Measurements from ENCODE around the gene ELF4.

The ELF4 gene

GRCh38 chrX:130103605-130104004, 6.7 kb downstream of the ELF4 start:
- Mint-ChIP-seq H3K4me3 (no peak overlapping the region), H3K27ac (no peak overlapping the region), H3K27me3 (no peaks in the 10 kb centered on the region), H3K36me3 (no peaks in the 10 kb centered on the region), H3K9me3 (ENCODE audit: low read depth) (no peaks in the 10 kb centered on the region), H3K4me1 (ENCODE audit: low read depth) (peaks cover 56% of the 10 kb centered on the region)

GRCh38 chrX:130100180-130100579, 10.1 kb downstream of the ELF4 start:
- peaks cover 60% of the 10 kb centered on the region for H3K4me1 Mint-ChIP-seq (ENCODE audit: low read depth)
- H3K4me3 Mint-ChIP-seq = no peak overlapping the region
- no peaks in the 10 kb centered on the region for H3K36me3 Mint-ChIP-seq
- H3K27me3 Mint-ChIP-seq = no peaks in the 10 kb centered on the region
- H3K9me3 Mint-ChIP-seq (ENCODE audit: low read depth) = no peaks in the 10 kb centered on the region
- no peak overlapping the region for H3K27ac Mint-ChIP-seq

GRCh38 chrX:130098210-130098552, 12.1 kb downstream of the ELF4 start:
- peaks cover 59% of the 10 kb centered on the region for H3K4me1 Mint-ChIP-seq (ENCODE audit: low read depth)
- H3K27ac Mint-ChIP-seq = peak overlapping the region; percentile 83
- no peaks in the 10 kb centered on the region for H3K36me3 Mint-ChIP-seq
- peak overlapping the region; percentile 53 for H3K4me3 Mint-ChIP-seq
- no peaks in the 10 kb centered on the region for H3K27me3 Mint-ChIP-seq
- H3K9me3 Mint-ChIP-seq (ENCODE audit: low read depth) = no peaks in the 10 kb centered on the region

- Mint-ChIP-seq H3K4me3 (peak overlapping the region; percentile 53), H3K27me3 (no peaks in the 10 kb centered on the region)
Observed at GRCh38 chrX:130097507-130098209, 12.6 kb downstream of the ELF4 start.

GRCh38 chrX:130095249-130096030, 14.9 kb downstream of the ELF4 start:
- H3K27ac Mint-ChIP-seq = peak overlapping the region; percentile 64
- no peaks in the 10 kb centered on the region for H3K36me3 Mint-ChIP-seq
- no peaks in the 10 kb centered on the region for H3K9me3 Mint-ChIP-seq (ENCODE audit: low read depth)
- no peaks in the 10 kb centered on the region for H3K27me3 Mint-ChIP-seq
- no peak overlapping the region for H3K4me3 Mint-ChIP-seq
- H3K4me1 Mint-ChIP-seq (ENCODE audit: low read depth) = peaks cover 61% of the 10 kb centered on the region

More at GRCh38 chrX:130097507-130098209, 12.6 kb downstream of the ELF4 start:
- peak overlapping the region; percentile 83 for H3K27ac Mint-ChIP-seq
- peaks cover 59% of the 10 kb centered on the region for H3K4me1 Mint-ChIP-seq (ENCODE audit: low read depth)
- H3K36me3 Mint-ChIP-seq = no peaks in the 10 kb centered on the region
- H3K9me3 Mint-ChIP-seq (ENCODE audit: low read depth) = no peaks in the 10 kb centered on the region

- peaks cover 58% of the 10 kb centered on the region for H3K4me1 Mint-ChIP-seq (ENCODE audit: low read depth)
- H3K9me3 Mint-ChIP-seq (ENCODE audit: low read depth) = no peaks in the 10 kb centered on the region
- no peaks in the 10 kb centered on the region for H3K36me3 Mint-ChIP-seq
- no peaks in the 10 kb centered on the region for H3K27me3 Mint-ChIP-seq
- peak overlapping the region; percentile 6 for H3K27ac Mint-ChIP-seq
- no peak overlapping the region for H3K4me3 Mint-ChIP-seq
Observed at GRCh38 chrX:130094696-130095095, 15.6 kb downstream of the ELF4 start.

GRCh38 chrX:130093271-130093670, 17.0 kb downstream of the ELF4 start:
- H3K27ac Mint-ChIP-seq = peak overlapping the region; percentile 41
- H3K27me3 Mint-ChIP-seq = no peaks in the 10 kb centered on the region

GRCh38 chrX:130091980-130092522, 18.2 kb downstream of the ELF4 start:
- H3K36me3 Mint-ChIP-seq = no peaks in the 10 kb centered on the region
- H3K4me3 Mint-ChIP-seq = peak overlapping the region; percentile 82
- peak overlapping the region; percentile 81 for H3K27ac Mint-ChIP-seq
- no peaks in the 10 kb centered on the region for H3K27me3 Mint-ChIP-seq
- peaks cover 54% of the 10 kb centered on the region for H3K4me1 Mint-ChIP-seq (ENCODE audit: low read depth)
- H3K9me3 Mint-ChIP-seq (ENCODE audit: low read depth) = no peaks in the 10 kb centered on the region

More at GRCh38 chrX:130093271-130093670, 17.0 kb downstream of the ELF4 start:
- H3K9me3 Mint-ChIP-seq (ENCODE audit: low read depth) = no peaks in the 10 kb centered on the region
- no peak overlapping the region for H3K4me3 Mint-ChIP-seq
- no peaks in the 10 kb centered on the region for H3K36me3 Mint-ChIP-seq
- peaks cover 59% of the 10 kb centered on the region for H3K4me1 Mint-ChIP-seq (ENCODE audit: low read depth)

GRCh38 chrX:130090364-130090763, 19.9 kb downstream of the ELF4 start:
- peak overlapping the region; percentile 50 for H3K27ac Mint-ChIP-seq
- no peaks in the 10 kb centered on the region for H3K9me3 Mint-ChIP-seq (ENCODE audit: low read depth)
- H3K36me3 Mint-ChIP-seq = no peaks in the 10 kb centered on the region
- no peaks in the 10 kb centered on the region for H3K27me3 Mint-ChIP-seq
- no peak overlapping the region for H3K4me3 Mint-ChIP-seq
- H3K4me1 Mint-ChIP-seq (ENCODE audit: low read depth) = peaks cover 61% of the 10 kb centered on the region

- H3K27me3 Mint-ChIP-seq = no peaks in the 10 kb centered on the region
- no peaks in the 10 kb centered on the region for H3K36me3 Mint-ChIP-seq
- peaks cover 66% of the 10 kb centered on the region for H3K4me1 Mint-ChIP-seq (ENCODE audit: low read depth)
- no peaks in the 10 kb centered on the region for H3K9me3 Mint-ChIP-seq (ENCODE audit: low read depth)
- peak overlapping the region; percentile 89 for H3K27ac Mint-ChIP-seq
- H3K4me3 Mint-ChIP-seq = peak overlapping the region; percentile 75
Observed at GRCh38 chrX:130086447-130087206, 23.7 kb downstream of the ELF4 start.

- Mint-ChIP-seq H3K4me3 (peak overlapping the region; percentile 75), H3K36me3 (no peaks in the 10 kb centered on the region), H3K27ac (peak overlapping the region; percentile 89), H3K27me3 (no peaks in the 10 kb centered on the region), H3K9me3 (ENCODE audit: low read depth) (no peaks in the 10 kb centered on the region), H3K4me1 (ENCODE audit: low read depth) (peaks cover 67% of the 10 kb centered on the region)
Observed at GRCh38 chrX:130085551-130086446, 24.5 kb downstream of the ELF4 start.

GRCh38 chrX:130084631-130085237, 25.6 kb downstream of the ELF4 start:
- no peaks in the 10 kb centered on the region for H3K36me3 Mint-ChIP-seq

GRCh38 chrX:130083656-130084382, 26.5 kb downstream of the ELF4 start:
- H3K36me3 Mint-ChIP-seq = no peaks in the 10 kb centered on the region

More at GRCh38 chrX:130084631-130085237, 25.6 kb downstream of the ELF4 start:
- no peaks in the 10 kb centered on the region for H3K27me3 Mint-ChIP-seq
- H3K9me3 Mint-ChIP-seq (ENCODE audit: low read depth) = no peaks in the 10 kb centered on the region
- H3K4me3 Mint-ChIP-seq = peak overlapping the region; percentile 75
- H3K27ac Mint-ChIP-seq = peak overlapping the region; percentile 82
- H3K4me1 Mint-ChIP-seq (ENCODE audit: low read depth) = peaks cover 67% of the 10 kb centered on the region

More at GRCh38 chrX:130083656-130084382, 26.5 kb downstream of the ELF4 start:
- H3K27ac Mint-ChIP-seq = peak overlapping the region; percentile 82
- H3K27me3 Mint-ChIP-seq = no peaks in the 10 kb centered on the region
- H3K4me3 Mint-ChIP-seq = peak overlapping the region; percentile 75
- H3K4me1 Mint-ChIP-seq (ENCODE audit: low read depth) = peaks cover 65% of the 10 kb centered on the region
- H3K9me3 Mint-ChIP-seq (ENCODE audit: low read depth) = no peaks in the 10 kb centered on the region
